Endothelial cell (in vitro differentiated cells): Measurements from ENCODE around the gene DUSP9. TPM values are rescaled to one million over a fixed set of nuclear protein-coding genes. Genes with fewer than 3 reads are reported as not detected.

Source experiments
- DNase-seq: peaks from one replicate; pipeline ENCODE4 v3.0.0; 2021; ENCODE audit warnings: low spot score
- H3K27ac Mint-ChIP-seq: one replicate; pipeline ENCODE4 v1.8.0; 2021; ENCODE audit warnings: mixed read lengths, inconsistent platforms; ENCODE audit not compliant: unreplicated experiment
- H3K27me3 Mint-ChIP-seq: one replicate; pipeline ENCODE4 v1.8.0; 2021; ENCODE audit warnings: mild to moderate bottlenecking, moderate library complexity, mixed read lengths, inconsistent platforms; ENCODE audit not compliant: unreplicated experiment
- H3K36me3 Mint-ChIP-seq: one replicate; pipeline ENCODE4 v1.8.0; 2021; ENCODE audit warnings: mild to moderate bottlenecking, low read depth, mixed read lengths, inconsistent platforms; ENCODE audit not compliant: unreplicated experiment
- H3K4me1 Mint-ChIP-seq: one replicate; pipeline ENCODE4 v1.8.0; 2021; ENCODE audit warnings: mild to moderate bottlenecking, mixed read lengths, inconsistent platforms; ENCODE audit not compliant: unreplicated experiment
- H3K4me3 Mint-ChIP-seq: one replicate; pipeline ENCODE4 v1.8.0; 2021; ENCODE audit warnings: mild to moderate bottlenecking, mixed read lengths, inconsistent platforms; ENCODE audit not compliant: unreplicated experiment
- H3K9me3 Mint-ChIP-seq: one replicate; pipeline ENCODE4 v1.8.0; 2021; ENCODE audit warnings: mixed read lengths, inconsistent platforms; ENCODE audit not compliant: unreplicated experiment
- total RNA-seq: library from RNA; stranded (reverse); fragmentation: NEBNext Ultra II Directional; extraction: Animal tissue kit (Norgen Biotek cat#: 25700); gene quantifications from one replicate; pipeline ENCODE4 v1.2.1, GENCODE V29; 2021; ENCODE audit not compliant: unreplicated experiment
- TF ChIP-seq, protein P1 (sequence below): fragments of 200-600 bp; sonication (generic); IDR thresholded peaks from one replicate; pipeline ENCODE4 v1.5.0; 2021; ENCODE audit warnings: antibody characterized with exemption; ENCODE audit not compliant: unreplicated experiment

The DUSP9 gene
- total RNA-seq, 1 donor from 2014 or later, result not detected

DNA sequence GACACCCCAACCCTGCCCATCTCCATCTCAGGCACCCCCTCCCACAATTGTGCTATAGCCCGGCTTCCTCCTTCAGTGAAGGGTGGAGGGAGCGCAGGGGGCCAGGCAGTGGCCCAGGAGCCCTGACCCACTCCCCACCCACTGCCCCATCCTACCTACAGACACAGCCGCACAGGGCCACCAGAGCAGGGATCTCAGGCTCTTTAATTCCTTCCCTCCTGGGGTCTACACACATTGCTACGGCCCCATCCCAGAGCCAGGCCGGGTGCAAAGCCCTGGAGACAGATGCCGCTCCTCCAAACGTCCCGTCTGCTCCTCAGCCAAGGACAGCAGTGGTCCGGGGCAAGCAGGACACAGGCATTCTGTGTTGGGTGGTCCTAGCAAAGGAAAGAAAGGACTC, 12.8 kb upstream of the DUSP9 start:
- no peak overlapping the region for H3K4me3 Mint-ChIP-seq
- H3K27ac Mint-ChIP-seq, result no peak overlapping the region
- H3K4me1 Mint-ChIP-seq, result no peaks in the 10 kb centered on the region
- H3K36me3 Mint-ChIP-seq, result peaks cover 4% of the 10 kb centered on the region
- no peaks in the 10 kb centered on the region for H3K9me3 Mint-ChIP-seq
- TF ChIP-seq, protein P1, sequence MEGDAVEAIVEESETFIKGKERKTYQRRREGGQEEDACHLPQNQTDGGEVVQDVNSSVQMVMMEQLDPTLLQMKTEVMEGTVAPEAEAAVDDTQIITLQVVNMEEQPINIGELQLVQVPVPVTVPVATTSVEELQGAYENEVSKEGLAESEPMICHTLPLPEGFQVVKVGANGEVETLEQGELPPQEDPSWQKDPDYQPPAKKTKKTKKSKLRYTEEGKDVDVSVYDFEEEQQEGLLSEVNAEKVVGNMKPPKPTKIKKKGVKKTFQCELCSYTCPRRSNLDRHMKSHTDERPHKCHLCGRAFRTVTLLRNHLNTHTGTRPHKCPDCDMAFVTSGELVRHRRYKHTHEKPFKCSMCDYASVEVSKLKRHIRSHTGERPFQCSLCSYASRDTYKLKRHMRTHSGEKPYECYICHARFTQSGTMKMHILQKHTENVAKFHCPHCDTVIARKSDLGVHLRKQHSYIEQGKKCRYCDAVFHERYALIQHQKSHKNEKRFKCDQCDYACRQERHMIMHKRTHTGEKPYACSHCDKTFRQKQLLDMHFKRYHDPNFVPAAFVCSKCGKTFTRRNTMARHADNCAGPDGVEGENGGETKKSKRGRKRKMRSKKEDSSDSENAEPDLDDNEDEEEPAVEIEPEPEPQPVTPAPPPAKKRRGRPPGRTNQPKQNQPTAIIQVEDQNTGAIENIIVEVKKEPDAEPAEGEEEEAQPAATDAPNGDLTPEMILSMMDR, result no peak
- DNase-seq, result no peak
- H3K27me3 Mint-ChIP-seq, result peaks cover 1% of the 10 kb centered on the region

DNA sequence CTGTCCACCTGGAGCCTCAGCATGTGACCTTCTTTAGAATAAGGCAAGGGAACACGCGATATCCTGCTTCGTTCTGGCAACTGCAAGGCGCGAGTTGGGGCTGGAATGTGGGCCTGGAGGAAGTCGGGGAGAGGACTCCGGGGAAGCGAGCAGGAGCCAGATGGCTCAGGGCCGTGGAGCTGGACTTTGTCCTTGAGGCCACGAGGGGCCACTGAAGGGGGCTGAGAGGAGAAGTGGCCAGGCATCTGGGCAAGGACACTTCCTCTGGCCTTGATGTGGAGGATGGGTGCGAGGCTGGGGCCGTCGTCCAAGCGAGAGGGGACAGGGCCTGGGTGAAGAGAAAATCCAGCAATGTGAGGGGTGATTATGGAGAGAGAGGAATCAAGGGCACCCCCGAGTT, 12.2 kb upstream of the DUSP9 start:
- Mint-ChIP-seq H3K27me3 (no peaks in the 10 kb centered on the region), H3K9me3 (no peaks in the 10 kb centered on the region), H3K27ac (no peak overlapping the region), H3K36me3 (peaks cover 4% of the 10 kb centered on the region), H3K4me3 (no peak overlapping the region), H3K4me1 (no peaks in the 10 kb centered on the region)
- TF ChIP-seq, protein P1, result no peak
- DNase-seq, result no peak

DNA sequence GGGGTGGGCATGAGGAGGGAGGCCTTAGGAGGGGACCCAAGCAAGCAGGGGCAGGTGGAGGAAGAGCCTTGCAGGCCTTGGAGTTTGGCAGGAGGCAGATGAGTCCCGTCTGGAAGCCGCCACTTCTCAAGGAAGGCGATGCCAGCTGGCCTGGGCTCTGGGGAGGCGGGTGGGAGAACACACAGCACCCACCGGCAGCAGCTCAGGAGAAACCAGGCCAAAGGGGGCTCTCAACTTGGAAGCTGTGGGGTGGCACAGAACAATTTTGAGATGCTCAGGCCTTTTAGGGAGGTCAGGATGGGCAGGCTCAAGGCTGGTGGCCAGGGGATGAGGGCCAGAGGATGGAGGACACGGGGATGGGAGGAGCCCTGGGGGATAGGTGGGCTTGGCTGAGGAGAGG, 11.6 kb upstream of the DUSP9 start:
- DNase-seq, result no peak
- Mint-ChIP-seq H3K27ac (no peak overlapping the region), H3K9me3 (no peaks in the 10 kb centered on the region), H3K4me3 (no peak overlapping the region), H3K4me1 (no peaks in the 10 kb centered on the region), H3K27me3 (no peaks in the 10 kb centered on the region), H3K36me3 (peaks cover 4% of the 10 kb centered on the region)
- TF ChIP-seq, protein P1, result no peak

DNA sequence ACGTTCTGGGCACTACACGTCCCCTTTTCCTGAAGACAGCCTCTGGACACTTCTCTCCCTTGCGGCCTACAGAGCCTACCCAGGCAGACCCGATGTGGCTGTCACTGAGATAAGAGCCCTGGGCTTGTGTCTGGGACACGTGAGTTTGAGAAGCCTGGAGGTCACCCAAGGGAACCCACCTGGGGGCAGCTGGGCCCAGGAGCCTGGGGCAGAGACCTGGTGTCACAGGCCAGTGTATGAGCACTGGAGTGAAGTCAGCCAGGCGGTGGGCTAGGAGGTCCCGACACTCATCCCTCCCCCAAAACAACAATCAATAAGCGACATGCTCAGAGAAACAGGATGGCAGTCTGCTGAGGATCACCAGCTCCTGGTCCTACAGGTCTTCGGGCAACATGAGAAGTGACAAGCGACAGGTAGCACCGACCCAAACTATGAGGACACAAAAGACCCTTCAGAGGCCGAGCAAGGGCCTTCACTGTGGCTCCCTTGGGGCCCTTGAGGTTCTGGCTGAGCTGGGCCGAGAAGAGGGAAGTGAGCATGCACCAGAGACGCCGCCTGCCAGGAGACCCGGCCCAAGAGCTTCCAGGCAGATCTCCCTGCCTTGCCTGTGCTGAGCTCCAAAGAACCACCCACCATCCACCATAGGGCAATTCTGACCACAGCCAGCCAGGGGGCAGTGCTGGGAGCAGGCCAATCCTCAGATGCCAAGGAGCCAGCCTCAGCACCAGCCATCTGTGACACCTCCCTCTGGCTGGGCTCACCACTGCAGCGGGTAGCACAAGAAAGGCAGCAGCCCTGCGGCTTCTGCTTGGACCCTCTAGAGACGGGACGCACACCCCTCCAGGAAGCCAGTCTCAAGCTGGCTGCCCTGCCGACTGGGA, 11.0 kb upstream of the DUSP9 start:
- Mint-ChIP-seq H3K9me3 (no peaks in the 10 kb centered on the region), H3K4me1 (no peaks in the 10 kb centered on the region), H3K27me3 (no peaks in the 10 kb centered on the region), H3K4me3 (no peak overlapping the region), H3K36me3 (peaks cover 2% of the 10 kb centered on the region), H3K27ac (no peak overlapping the region)
- DNase-seq, result peak; percentile 55
- TF ChIP-seq, protein P1, result no peak

DNA sequence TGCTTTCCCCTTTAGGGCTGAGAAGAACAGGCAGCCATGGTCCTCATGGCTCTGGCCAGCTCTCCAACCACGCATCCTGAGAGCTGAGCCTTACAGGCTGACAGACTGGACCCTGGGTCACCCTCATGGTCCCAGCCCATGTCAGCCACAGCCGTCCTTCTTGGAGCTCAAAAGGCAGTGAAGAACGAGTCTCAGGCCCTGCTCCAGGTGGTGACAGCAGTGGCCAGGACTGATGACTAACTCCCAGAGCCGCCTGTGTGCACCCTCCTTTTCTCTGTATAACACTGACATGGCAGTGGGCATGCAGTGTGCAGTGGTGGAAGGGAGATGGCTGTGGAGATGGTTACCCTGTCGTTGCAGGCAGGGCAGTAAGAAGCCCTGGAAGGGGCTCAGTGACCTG, 10.3 kb upstream of the DUSP9 start:
- Mint-ChIP-seq H3K4me1 (no peaks in the 10 kb centered on the region), H3K27ac (no peak overlapping the region), H3K4me3 (no peak overlapping the region), H3K27me3 (no peaks in the 10 kb centered on the region), H3K9me3 (no peaks in the 10 kb centered on the region), H3K36me3 (no peaks in the 10 kb centered on the region)
- TF ChIP-seq, protein P1, result no peak
- no peak for DNase-seq
